Measurements from ENCODE around the gene ADAMTSL3. TPM values are rescaled to one million over a fixed set of nuclear protein-coding genes. Genes with fewer than 3 reads are reported as not detected.

ADAMTSL3 gene
- total and polyA plus RNA-seq, 2 experiments from 2014 or later = 0.61 to 0.87 TPM

- no peak for TF ChIP-seq EZH2 (IDR thresholded peaks at IDR 0.05; ENCODE audit: low read depth, unreplicated experiment)
- TF ChIP-seq JUNB (IDR thresholded peaks at IDR 0.05; ENCODE audit: unreplicated experiment) = no peak
These were observed 40.6 kb downstream of the ADAMTSL3 start (continued) for GRCh38 chr15:83694536-83694935.

GRCh38 chr15:83695246-83695645 lies 41.3 kb downstream of the ADAMTSL3 start:
- Histone ChIP-seq H3K9me2 (ENCODE audit: insufficient read depth) (peaks cover 17% of the 10 kb centered on the region), H3K4me2 (no peak overlapping the region), H3K79me2 (replicated peaks; ENCODE audit: insufficient read depth) (no peaks in the 10 kb centered on the region), H3F3A (replicated peaks; ENCODE audit: low read depth) (no peaks in the 10 kb centered on the region), H4K20me1 (replicated peaks; ENCODE audit: insufficient read depth) (no peaks in the 10 kb centered on the region), H3K4me1 (ENCODE audit: insufficient read depth) (peaks cover 14% of the 10 kb centered on the region; the same call in 1 of the 2 replicates), H3K4me3 (no peak overlapping the region), H3K27ac (ENCODE audit: low read depth) (no peak overlapping the region), H2AFZ (no peak overlapping the region), H3K36me3 (ENCODE audit: insufficient read depth) (no peaks in the 10 kb centered on the region), H3K27me3 (ENCODE audit: insufficient read depth) (no peaks in the 10 kb centered on the region)
- DNase-seq (ENCODE audit: low spot score) (peak; percentile 21), ATAC-seq (peak; percentile 38; the same call in 2 of the 3 replicates)
- Mint-ChIP-seq H3K27ac (no peak overlapping the region), H3K4me1 (peaks cover 28% of the 10 kb centered on the region), H3K4me3 (no peak overlapping the region), H3K27me3 (ENCODE audit: insufficient read depth, low read depth, poor library complexity) (peaks cover 2% of the 10 kb centered on the region), H3K9me3 (no peaks in the 10 kb centered on the region), H3K36me3 (ENCODE audit: low read depth) (no peaks in the 10 kb centered on the region)
- TF ChIP-seq JUNB (IDR thresholded peaks at IDR 0.05; ENCODE audit: unreplicated experiment) (no peak), EZH2 (IDR thresholded peaks at IDR 0.05; ENCODE audit: low read depth, unreplicated experiment) (no peak), CTCF (conservative IDR thresholded peaks at IDR 0.05; ENCODE audit: low read depth in 2 of 2) (no peak), ZNF462 (CRISPR knock-in tag; IDR thresholded peaks at IDR 0.05) (no peak), STAT1 (IDR thresholded peaks at IDR 0.05; ENCODE audit: unreplicated experiment) (no peak), EZH2phosphoT487 (IDR thresholded peaks at IDR 0.05; ENCODE audit: unreplicated experiment) (no peak), ZNF331 (CRISPR knock-in tag; IDR thresholded peaks at IDR 0.05; ENCODE audit: low read depth) (no peak)
